GM12878 (cell line): ENCODE data around the gene ERCC4.

Experiments used
- ATF7 ChIP-seq: fragments of 450-650 bp; IDR thresholded peaks from 2 replicates; pipeline ENCODE4 v1.6.1; 2016; ENCODE audit warnings: low read depth, mild to moderate bottlenecking
- JUND ChIP-seq: IDR thresholded peaks from 2 replicates; pipeline ENCODE4 v1.6.1; 2012; ENCODE audit warnings: low read depth, mild to moderate bottlenecking, low read length, improper control_type of control experiment, moderate library complexity
- SPI1 ChIP-seq: IDR thresholded peaks from 2 replicates; pipeline ENCODE4 v1.6.1; 2011; ENCODE audit warnings: low read depth, mild to moderate bottlenecking, low read length, moderate library complexity, borderline replicate concordance; ENCODE audit not compliant: insufficient read depth

- TF ChIP-seq ATF7 (peak; percentile 70), SPI1 (peak; percentile 96), JUND (peak; percentile 38; the same call in 1 of the 2 replicates)
Measured at GRCh38 chr16:13957197-13958078, 37.5 kb downstream of the ERCC4 start.
